ENCODE data around the gene CYB561A3.
"Not testable (repeated sequence)": the region's sequence is repeated elsewhere in the genome, so short reads cannot be mapped to it uniquely, and the experiment has no call there.

Gene CYB561A3

GRCh38 chr11:61361741-61362541 is at the start of gene CYB561A3, which contains the start of gene TMEM138:
Gene CYB561A3, minus strand, starts transcription at chr11:61361882. Its CDS starts 5,169 bp downstream, at chr11:61356713.
Gene TMEM138, plus strand, starts transcription at chr11:61362374. Its CDS starts 2,017 bp downstream, at chr11:61364391.
- DNase-seq (peak; percentile 95), ATAC-seq (replicated peaks) (peak; percentile 75 to 80)
- Mint-ChIP-seq H3K27ac (peak within 1 kb of the TSS; percentile 99), H3K36me3 (peaks cover 12 to 30% of the 10 kb centered on the region in 2 donors), H3K27me3 (no peaks in the 10 kb centered on the region), H3K9me3 (no peaks in the 10 kb centered on the region), H3K4me3 (peak within 1 kb of the TSS; percentile 92 to 99), H3K4me1 (peaks cover 29 to 58% of the 10 kb centered on the region in 2 donors)

- no peak overlapping the region for H3K4me3 Mint-ChIP-seq
- H3K36me3 Mint-ChIP-seq: peaks cover 20 to 53% of the 10 kb centered on the region in 2 donors
- no peaks in the 10 kb centered on the region for H3K27me3 Mint-ChIP-seq
- DNase-seq (no peak), ATAC-seq (replicated peaks) (no peak)
- no peaks in the 10 kb centered on the region for H3K9me3 Mint-ChIP-seq
- H3K27ac Mint-ChIP-seq: peak overlapping the region; percentile 39
- peaks cover 0 to 8% of the 10 kb centered on the region in 2 donors for H3K4me1 Mint-ChIP-seq
These were observed 45.5 kb upstream of the CYB561A3 start for GRCh38 chr11:61406991-61407728.

GRCh38 chr11:61406067-61406466 is 44.4 kb upstream of the CYB561A3 start:
- H3K4me1 Mint-ChIP-seq: peaks cover 0 to 8% of the 10 kb centered on the region in 2 donors
- H3K27ac Mint-ChIP-seq: no peak overlapping the region
- ATAC-seq (replicated peaks): no peak
- no peaks in the 10 kb centered on the region for H3K27me3 Mint-ChIP-seq
- DNase-seq: no peak
- no peaks in the 10 kb centered on the region for H3K9me3 Mint-ChIP-seq
- peaks cover 12 to 48% of the 10 kb centered on the region in 2 donors for H3K36me3 Mint-ChIP-seq
- H3K4me3 Mint-ChIP-seq: no peak overlapping the region

- Mint-ChIP-seq H3K4me3 (no peak overlapping the region), H3K36me3 (peaks cover 8 to 48% of the 10 kb centered on the region in 2 donors), H3K4me1 (peaks cover 0 to 8% of the 10 kb centered on the region in 2 donors), H3K27ac (peak overlapping the region; percentile 51), H3K27me3 (no peaks in the 10 kb centered on the region), H3K9me3 (no peaks in the 10 kb centered on the region)
- ATAC-seq (replicated peaks) (no peak), DNase-seq (no peak)
These were observed 43.0 kb upstream of the CYB561A3 start for GRCh38 chr11:61404641-61405040.

GRCh38 chr11:61404103-61404502 is 42.4 kb upstream of the CYB561A3 start:
- no peak for DNase-seq
- no peaks in the 10 kb centered on the region for H3K9me3 Mint-ChIP-seq
- H3K4me3 Mint-ChIP-seq: no peak overlapping the region
- H3K27me3 Mint-ChIP-seq: no peaks in the 10 kb centered on the region
- H3K36me3 Mint-ChIP-seq: peaks cover 10 to 50% of the 10 kb centered on the region in 2 donors
- no peak for ATAC-seq (replicated peaks)
- H3K4me1 Mint-ChIP-seq: peaks cover 0 to 8% of the 10 kb centered on the region in 2 donors
- H3K27ac Mint-ChIP-seq: peak overlapping the region; percentile 51

GRCh38 chr11:61403658-61404057 is 42.0 kb upstream of the CYB561A3 start:
- no peak for ATAC-seq (replicated peaks)
- Mint-ChIP-seq H3K27me3 (no peaks in the 10 kb centered on the region), H3K9me3 (no peaks in the 10 kb centered on the region), H3K36me3 (peaks cover 11 to 54% of the 10 kb centered on the region in 2 donors), H3K4me1 (peaks cover 0 to 8% of the 10 kb centered on the region in 2 donors), H3K27ac (no peak overlapping the region), H3K4me3 (no peak overlapping the region)
- DNase-seq: no peak

- Mint-ChIP-seq H3K27ac (no peak overlapping the region), H3K36me3 (peaks cover 17 to 53% of the 10 kb centered on the region in 2 donors), H3K4me3 (no peak overlapping the region), H3K9me3 (no peaks in the 10 kb centered on the region), H3K4me1 (peaks cover 0 to 10% of the 10 kb centered on the region in 2 donors), H3K27me3 (no peaks in the 10 kb centered on the region)
- DNase-seq: no peak
- ATAC-seq (replicated peaks): peak in 1 of 2 donors; percentile 10
These were observed 39.9 kb upstream of the CYB561A3 start for GRCh38 chr11:61401573-61401972.

- no peak for DNase-seq
- H3K4me1 Mint-ChIP-seq: peaks cover 0 to 10% of the 10 kb centered on the region in 2 donors
- no peaks in the 10 kb centered on the region for H3K9me3 Mint-ChIP-seq
- no peak overlapping the region for H3K4me3 Mint-ChIP-seq
- ATAC-seq (replicated peaks): peak in 1 of 2 donors; percentile 16
- peaks cover 17 to 53% of the 10 kb centered on the region in 2 donors for H3K36me3 Mint-ChIP-seq
- H3K27me3 Mint-ChIP-seq: no peaks in the 10 kb centered on the region
- H3K27ac Mint-ChIP-seq: peak overlapping the region; percentile 70
These were observed 39.5 kb upstream of the CYB561A3 start for GRCh38 chr11:61401173-61401572.

- DNase-seq (no peak), ATAC-seq (replicated peaks) (peak; percentile 44 to 45)
- peaks cover 16 to 30% of the 10 kb centered on the region in 2 donors for H3K4me1 Mint-ChIP-seq
- H3K27me3 Mint-ChIP-seq: no peaks in the 10 kb centered on the region
- H3K4me3 Mint-ChIP-seq: peak overlapping the region; percentile 95 to 98
- no peaks in the 10 kb centered on the region for H3K9me3 Mint-ChIP-seq
- peaks cover 16 to 17% of the 10 kb centered on the region in 2 donors for H3K36me3 Mint-ChIP-seq
- peak overlapping the region; percentile 95 for H3K27ac Mint-ChIP-seq
These were observed 31.4 kb upstream of the CYB561A3 start for GRCh38 chr11:61392981-61393595.

GRCh38 chr11:61390161-61390560 is 28.5 kb upstream of the CYB561A3 start:
- ATAC-seq (replicated peaks): no peak
- H3K27ac Mint-ChIP-seq: no peak overlapping the region
- no peaks in the 10 kb centered on the region for H3K27me3 Mint-ChIP-seq
- peaks cover 16 to 37% of the 10 kb centered on the region in 2 donors for H3K4me1 Mint-ChIP-seq
- no peak for DNase-seq
- peaks cover 7 to 10% of the 10 kb centered on the region in 2 donors for H3K36me3 Mint-ChIP-seq
- H3K4me3 Mint-ChIP-seq: no peak overlapping the region
- no peaks in the 10 kb centered on the region for H3K9me3 Mint-ChIP-seq

GRCh38 chr11:61384271-61385242 is 22.9 kb upstream of the CYB561A3 start:
- peaks cover 0 to 5% of the 10 kb centered on the region in 2 donors for H3K36me3 Mint-ChIP-seq
- no peak overlapping the region for H3K4me3 Mint-ChIP-seq
- no peak for DNase-seq
- ATAC-seq (replicated peaks): no peak
- H3K27ac Mint-ChIP-seq: no peak overlapping the region
- H3K4me1 Mint-ChIP-seq: peaks cover 4 to 20% of the 10 kb centered on the region in 2 donors
- no peaks in the 10 kb centered on the region for H3K27me3 Mint-ChIP-seq
- H3K9me3 Mint-ChIP-seq: no peaks in the 10 kb centered on the region

GRCh38 chr11:61383859-61384258 is 22.2 kb upstream of the CYB561A3 start:
- H3K4me1 Mint-ChIP-seq: peaks cover 4 to 20% of the 10 kb centered on the region in 2 donors
- H3K9me3 Mint-ChIP-seq: not testable (repeated sequence)

GRCh38 chr11:61380884-61381283 is 19.2 kb upstream of the CYB561A3 start:
- Mint-ChIP-seq H3K36me3 (peaks cover 10 to 20% of the 10 kb centered on the region in 2 donors), H3K27ac (no peak overlapping the region), H3K4me3 (no peak overlapping the region), H3K4me1 (peaks cover 6 to 20% of the 10 kb centered on the region in 2 donors), H3K9me3 (no peaks in the 10 kb centered on the region), H3K27me3 (no peaks in the 10 kb centered on the region)
- DNase-seq (no peak), ATAC-seq (replicated peaks) (no peak)

More at GRCh38 chr11:61383859-61384258, 22.2 kb upstream of the CYB561A3 start:
- H3K27me3 Mint-ChIP-seq; H3K27ac Mint-ChIP-seq; H3K4me3 Mint-ChIP-seq; ATAC-seq (replicated peaks); H3K36me3 Mint-ChIP-seq; DNase-seq: not testable (repeated sequence)
